Measurements from ENCODE around the gene CWC25. TPM values are rescaled to one million over a fixed set of nuclear protein-coding genes. Genes with fewer than 3 reads are reported as not detected.
A peak's percentile ranks its signal among the peaks of the same experiment; 100 is the strongest.

The CWC25 gene
- total and polyA plus RNA-seq, 2 of the 13 experiments (the other 11 are each of a cell fraction or from before 2014, with no cell fraction given), result 15.6 to 22.7 TPM

GRCh38 chr17:38869526-38870258 lies 44.6 kb upstream of the CWC25 start, which contains the start of gene LASP1 (continued):
- TF ChIP-seq ZBTB25 (CRISPR knock-in tag; IDR thresholded peaks at IDR 0.05) (0 out of 2 replicates have a peak, but pooled peaks have one; percentile 17), PLRG1 (conservative IDR thresholded peaks at IDR 0.05) (no peak), TAF1 (CRISPR knock-in tag; IDR thresholded peaks at IDR 0.05) (peak; percentile 97), PRDM10 (CRISPR knock-in tag; IDR thresholded peaks at IDR 0.05; ENCODE audit: low read depth) (peak; percentile 30; the same call in 1 of the 2 replicates), ZBTB49 (CRISPR knock-in tag; IDR thresholded peaks at IDR 0.05; ENCODE audit: borderline replicate concordance) (no peak), ZNF512 (CRISPR knock-in tag; IDR thresholded peaks at IDR 0.05) (no peak), KDM1A (CRISPR knock-in tag; IDR thresholded peaks at IDR 0.05) (no peak), FIP1L1 (IDR thresholded peaks at IDR 0.05; ENCODE audit: borderline replicate concordance, insufficient read depth, low read depth, low read length) (no peak), ARID5B (CRISPR knock-in tag; IDR thresholded peaks at IDR 0.05) (no peak; the same call in 1 of the 2 replicates), PHF5A (CRISPR knock-in tag; IDR thresholded peaks at IDR 0.05; ENCODE audit: low read depth, unreplicated experiment) (no peak), ZNF33A (CRISPR knock-in tag; IDR thresholded peaks at IDR 0.05; ENCODE audit: borderline replicate concordance) (no peak), AGO2 (optimal IDR thresholded peaks at IDR 0.05; ENCODE audit: low read depth, low read length) (no peak), CBX2 (IDR thresholded peaks at IDR 0.05; ENCODE audit: low read depth, low read length) (no peak), CBX2 (CRISPR knock-in tag; IDR thresholded peaks at IDR 0.05; ENCODE audit: low read depth) (no peak), ZBTB3 (CRISPR knock-in tag; IDR thresholded peaks at IDR 0.05; ENCODE audit: borderline replicate concordance, low read depth) (no peak)

Measured in HepG2 (cell line).